NCI-H2081 (cell line): Measurements from ENCODE around the gene TLE2.
"Not testable (repeated sequence)": the region's sequence is repeated elsewhere in the genome, so short reads cannot be mapped to it uniquely, and the experiment has no call there.

Experiments used
- DNase-seq, 2 experiments: peaks; one replicate each; lab custom pipeline; 2025; lab: John Stamatoyannopoulos, UW

Gene TLE2

DNA sequence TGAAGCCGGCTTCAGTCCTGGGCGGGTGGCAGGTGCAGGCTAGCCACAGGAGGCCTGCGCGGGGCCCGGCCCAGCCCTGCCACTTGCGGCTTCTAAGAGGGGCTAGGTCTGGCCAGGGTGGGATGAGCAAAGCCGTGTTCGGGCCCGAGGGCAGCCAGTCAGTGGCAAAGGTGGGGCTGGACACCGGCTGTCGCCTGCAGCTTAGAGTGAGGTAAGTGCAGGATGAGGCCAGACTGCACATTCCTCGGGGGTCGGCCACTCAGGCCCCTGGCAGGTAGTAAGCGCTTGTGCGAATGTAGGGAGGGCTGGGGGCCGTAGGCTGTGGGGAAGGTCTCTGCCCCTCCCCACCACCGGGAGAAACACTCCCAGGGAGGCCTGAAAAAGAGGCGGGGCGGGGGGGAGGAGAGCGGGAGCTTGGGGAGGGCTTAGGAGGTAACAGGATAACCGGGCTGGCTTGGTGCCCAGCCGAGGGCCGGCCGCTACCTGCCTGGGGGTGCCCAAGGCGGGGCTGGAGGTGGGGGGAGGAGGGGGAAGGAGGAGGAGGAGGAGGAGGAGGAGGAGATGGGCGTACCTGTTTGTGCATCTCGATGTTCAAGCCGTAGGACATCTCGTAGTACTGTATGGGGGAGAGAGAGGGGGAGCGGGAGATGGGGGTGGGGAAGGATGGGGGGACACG is 26.8 kb upstream of the TLE2 start:
- DNase-seq, result peak; percentile 94 to 95

DNA sequence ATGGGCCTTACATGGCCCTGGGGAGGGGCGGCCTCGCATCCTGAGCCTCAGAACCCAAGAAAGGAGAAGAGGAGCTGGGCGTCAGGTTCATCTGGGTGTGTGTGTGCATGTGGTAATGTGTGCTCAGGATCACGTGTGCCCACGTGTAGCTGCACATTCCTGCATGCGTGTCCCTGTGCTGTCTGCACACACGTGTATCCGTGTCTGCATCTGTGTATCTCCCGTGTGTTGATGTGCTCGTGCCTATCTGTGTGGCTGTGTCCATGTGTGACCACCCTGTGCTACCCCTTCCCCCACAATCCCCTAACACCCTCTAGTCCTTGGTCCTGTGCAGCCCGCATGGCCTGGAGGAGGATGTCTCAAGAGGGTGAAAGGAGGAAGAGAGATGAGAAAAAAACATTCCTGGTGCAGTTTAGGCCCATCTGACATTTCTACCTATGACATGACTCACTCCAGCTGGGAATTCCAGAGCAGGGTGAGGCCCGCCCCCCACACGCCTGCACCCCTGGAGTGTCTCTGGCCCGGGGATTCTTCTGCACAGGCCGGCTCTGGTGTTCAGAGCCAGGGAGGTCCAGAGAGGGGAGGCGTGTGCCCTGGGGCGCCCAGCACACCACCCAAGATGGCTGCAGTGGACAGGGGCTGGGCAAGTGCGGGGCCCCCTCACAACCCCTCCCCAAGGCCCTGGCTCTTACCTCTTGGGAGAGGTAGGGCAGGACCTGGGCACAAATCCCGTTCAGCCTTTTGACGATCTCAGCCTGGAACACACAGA is 26.1 kb upstream of the TLE2 start:
- no peak for DNase-seq

GRCh38 chr19:3054265-3054971 is 25.3 kb upstream of the TLE2 start:
- DNase-seq, result no peak

DNA sequence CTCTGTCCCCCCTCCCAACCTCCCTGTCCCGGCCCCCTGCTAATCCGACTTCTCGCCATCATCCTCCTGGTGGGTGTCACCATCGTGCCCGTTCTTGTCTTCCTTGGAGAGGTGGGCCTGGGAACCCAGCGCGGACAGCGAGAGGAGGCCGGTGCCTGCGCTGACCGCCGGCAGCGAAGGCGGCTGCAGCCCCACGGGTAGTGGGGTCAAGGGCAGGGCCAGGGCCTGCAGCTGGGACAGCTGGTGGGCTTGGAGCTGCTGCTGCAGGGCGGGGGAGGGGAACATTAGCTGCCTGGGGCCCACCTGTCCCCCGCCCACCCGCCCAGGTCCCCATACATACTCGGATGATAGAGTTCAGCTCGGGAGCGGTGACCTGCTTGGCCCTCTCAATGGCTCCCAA is 24.7 kb upstream of the TLE2 start:
- DNase-seq, result no peak

DNA sequence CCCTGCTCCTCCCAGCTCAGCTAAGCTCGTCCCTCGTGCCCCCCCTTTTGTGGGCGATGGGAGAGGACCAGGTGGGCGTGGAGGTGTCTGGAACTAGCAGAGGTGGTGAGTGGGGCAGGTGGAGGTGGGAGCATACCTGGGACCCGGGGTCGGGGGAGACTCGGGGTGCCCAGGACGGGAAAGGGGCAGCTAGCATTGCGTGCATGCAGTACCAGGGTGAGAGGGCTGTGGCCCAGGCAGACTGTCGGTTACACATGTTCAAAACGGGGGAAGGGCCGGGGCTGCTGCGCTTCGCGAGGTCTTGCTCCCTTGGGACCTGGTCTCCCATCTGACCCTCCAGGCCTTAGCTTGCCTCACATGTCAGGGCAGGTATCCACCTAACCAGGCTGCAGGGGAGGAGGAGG is 24.1 kb upstream of the TLE2 start:
- no peak for DNase-seq

- not testable (repeated sequence) for DNase-seq
Measured at GRCh38 chr19:3050016-3050415, 20.9 kb upstream of the TLE2 start.

DNA sequence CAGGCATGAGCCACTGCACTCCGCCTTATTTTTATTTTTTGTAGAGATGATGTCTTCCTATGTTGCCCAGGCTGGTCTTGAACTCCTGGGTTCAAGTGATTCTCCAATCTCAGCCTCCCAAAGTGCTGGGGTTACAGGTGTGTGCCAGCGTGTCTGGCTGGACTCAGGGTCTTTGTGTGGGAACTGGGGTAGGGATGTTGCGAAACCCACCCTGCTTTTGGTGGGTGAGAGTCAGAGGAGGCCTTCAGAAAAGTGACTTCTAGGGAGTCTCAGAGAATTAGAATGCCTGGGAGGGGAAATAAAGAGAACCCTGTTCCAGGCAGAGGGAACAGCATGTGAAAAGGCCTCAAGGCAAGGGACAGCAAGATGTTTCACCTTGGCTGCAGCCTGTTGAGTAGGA is 20.0 kb upstream of the TLE2 start:
- no peak for DNase-seq

- no peak for DNase-seq
Measured at GRCh38 chr19:3048190-3048533, 19.1 kb upstream of the TLE2 start.

DNA sequence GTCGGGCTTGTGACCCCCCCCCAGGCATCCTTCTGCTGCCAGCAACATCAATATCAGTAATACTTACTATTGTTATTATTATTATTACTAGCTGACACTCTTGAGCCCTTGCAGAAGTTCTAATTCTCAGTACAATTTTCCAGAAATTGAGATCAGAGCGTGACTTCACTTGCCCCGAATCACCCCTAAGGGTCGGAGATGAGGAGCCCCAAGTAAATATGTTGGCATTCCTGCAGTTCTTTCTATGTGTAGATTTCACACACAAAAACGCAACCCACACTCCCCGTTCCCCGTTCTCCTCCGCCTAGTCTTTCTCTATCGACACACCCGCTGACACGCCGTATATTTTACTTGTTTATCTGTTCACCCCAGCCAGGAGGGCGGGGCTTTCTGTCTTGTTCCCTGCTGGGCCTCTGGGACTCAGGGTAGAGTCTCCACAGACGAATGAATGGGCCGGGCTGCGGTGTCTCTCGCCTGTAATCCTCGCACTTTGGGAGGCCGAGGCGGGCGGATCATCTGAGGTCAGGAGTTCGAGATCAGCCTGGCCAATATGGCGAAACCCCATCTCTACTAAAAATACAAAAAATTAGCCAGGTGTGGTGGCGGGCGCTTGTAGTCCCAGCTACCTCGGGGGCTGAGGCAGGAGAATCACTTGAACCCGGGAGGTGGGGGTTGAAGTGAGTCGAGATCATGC is 18.6 kb upstream of the TLE2 start:
- DNase-seq, result peak; percentile 88 to 90

DNA sequence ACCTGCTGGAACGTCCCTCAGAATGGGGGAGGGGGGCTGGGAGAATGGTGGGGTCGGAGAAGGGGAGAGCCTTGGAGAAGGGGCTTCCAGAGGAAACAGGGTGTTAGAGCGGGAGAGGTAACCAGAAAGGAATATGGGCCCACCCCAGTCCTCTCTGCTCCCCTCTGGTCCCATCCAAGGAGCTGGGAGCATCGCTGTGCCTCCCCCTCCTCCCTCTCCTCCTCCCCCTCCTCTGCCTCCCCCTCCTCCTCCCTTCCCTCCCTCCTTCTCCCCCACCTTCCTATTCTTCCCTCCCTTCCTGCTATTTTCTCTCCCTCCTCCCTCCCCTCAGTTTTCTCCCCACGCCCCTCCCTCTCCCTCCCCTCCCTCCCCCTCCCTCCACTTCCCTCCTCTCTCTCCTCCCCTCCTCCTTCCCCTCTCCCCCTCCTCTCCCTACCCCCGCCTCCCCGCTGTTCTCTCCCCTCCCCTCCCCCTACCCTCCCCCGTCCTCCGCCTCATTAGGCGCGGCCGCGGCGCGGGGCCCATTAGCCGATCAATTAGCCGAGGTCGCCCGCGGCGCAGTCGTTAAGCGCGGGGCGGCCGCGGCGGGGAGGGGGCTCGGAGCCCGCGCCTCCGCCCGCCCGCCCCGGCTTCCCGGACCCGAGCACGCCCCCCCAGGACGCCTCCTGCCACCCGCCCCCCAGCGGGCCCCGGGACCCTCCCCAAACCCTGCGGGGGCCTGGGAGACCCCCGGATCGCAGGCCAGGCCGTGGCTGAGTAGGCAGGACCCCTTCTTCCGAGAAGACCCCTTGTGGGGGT is 17.8 kb upstream of the TLE2 start:
- peak; percentile 71 to 80 for DNase-seq

DNA sequence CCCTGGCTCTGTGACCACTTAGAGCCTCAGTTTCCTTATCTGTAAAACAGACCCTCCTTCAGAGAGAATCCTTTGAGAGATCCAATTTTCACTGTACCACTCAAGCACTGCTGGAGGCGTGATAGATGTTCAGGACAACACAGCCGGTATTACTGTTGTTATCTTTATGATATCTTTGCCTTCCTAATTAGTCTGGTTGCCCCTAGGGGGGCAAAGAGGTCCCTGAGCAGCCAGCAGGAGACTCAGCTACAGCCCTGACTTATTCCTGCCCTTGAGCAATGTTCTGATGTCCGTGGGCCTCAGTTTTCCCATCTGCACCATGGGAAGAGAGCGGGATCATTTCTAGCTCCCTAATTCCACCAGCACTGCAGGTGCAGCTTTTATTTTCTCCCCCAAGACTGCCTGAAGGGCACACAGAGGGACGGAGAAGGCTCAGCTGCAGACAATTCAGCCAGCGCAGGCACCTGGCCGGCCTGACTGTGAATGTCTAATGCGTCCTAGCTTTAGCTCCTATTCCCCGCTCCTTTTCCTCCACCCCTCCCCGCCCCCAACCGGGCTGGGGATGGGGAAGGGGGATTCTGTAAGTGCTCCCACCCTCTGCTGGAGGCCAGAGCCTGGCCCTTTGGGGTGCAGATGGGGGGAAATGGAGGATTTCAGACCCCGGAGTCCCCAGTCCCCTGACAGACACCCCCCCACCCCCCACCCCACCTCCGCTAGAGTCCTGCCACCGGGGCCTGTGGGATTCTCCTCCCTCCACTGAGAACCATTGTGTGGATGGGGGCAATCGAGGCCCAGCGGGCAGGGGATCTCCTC is 17.0 kb upstream of the TLE2 start:
- peak in 1 of 2 experiments; percentile 23 for DNase-seq

DNA sequence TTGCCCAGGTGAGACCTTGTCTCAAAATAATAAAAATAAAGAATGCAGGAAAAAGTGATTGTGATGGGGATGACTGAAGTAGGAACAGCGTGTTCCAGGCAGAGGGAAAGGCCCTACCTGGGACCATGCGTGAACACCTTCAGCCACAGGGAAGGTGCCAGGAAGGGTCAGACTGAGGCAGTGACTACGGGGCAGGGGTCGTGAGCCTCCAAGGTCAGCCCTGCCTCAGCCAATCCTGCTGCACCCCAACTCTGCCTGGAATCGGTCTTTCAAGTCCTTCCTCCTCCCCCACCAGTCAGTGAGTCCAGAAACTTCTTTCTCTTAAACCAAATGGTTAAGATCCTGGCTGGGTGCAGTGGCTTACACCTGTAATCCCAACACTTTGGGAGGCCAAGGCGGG is 16.1 kb upstream of the TLE2 start:
- no peak for DNase-seq

DNA sequence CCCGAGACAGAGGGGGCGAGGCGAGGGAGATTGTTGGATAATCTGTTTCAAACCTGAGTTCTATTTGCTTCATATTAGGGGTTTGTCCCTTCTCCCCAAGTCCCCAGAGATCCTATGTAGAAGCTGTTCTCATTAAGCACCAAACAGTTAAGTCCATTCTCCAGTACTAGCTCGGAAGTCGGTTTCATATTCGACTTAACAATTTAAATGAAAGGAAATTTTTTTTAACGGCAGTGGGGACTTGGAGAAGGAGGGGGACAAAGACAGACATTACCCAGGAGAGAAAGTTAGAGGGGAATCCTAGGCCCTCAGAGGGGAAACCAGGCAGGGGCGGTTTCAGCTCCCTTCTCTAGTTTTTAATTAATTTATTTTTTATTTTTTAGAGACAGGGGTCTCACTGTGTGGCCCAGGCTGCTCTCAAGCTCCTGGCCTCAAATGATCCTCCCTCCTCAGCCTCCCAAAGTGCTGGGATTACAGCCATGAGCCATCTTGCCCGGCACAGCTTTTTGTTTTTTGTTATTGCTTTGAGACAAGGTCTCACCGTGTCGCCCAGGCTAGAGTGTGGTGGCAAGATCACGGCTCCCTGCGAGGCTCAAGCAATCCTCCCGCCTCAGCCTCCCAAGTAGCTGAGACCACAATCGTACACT is 13.7 kb upstream of the TLE2 start:
- no peak for DNase-seq

DNA sequence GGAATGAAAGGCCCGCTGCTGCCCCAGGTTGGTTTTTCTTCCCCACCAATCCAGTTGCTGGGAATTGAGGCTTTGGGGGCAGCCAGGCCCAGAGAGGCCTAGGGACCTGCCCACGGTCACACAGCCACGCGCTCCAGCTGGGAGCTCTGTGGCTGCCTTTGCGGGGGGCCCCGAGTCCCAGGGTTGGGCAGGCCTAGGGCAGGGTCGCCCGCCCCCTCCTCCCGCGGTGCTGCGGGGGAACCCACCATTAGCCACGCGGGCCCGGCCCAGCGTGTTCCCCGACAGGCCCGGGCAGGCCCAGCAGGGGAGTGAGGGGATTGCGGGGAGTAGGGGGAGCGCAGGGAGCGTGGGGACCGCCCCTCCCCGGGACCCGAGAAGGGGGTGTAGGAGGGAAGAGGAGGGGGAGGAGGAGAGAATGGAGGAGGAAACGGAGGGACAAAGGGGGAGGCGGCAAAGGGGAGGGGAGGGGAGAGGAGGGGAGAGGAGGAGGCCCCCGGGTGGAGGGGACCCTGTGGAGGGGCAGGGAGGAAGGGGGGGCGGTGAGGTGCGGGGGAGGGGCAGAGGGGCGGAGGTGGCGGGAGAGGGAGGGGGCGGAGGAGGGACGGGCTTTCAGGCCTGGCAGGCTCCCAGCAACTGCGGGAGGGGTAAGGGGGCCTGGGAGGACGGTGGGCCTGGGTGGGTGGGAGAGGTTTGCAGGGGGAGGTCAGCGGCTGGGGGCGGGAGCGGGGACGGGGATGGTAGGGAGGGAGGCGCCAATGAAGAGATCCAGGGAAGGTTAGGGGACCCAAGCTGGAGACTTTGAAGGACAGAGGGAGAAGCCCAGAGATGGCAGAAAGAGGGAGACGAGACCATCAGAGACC is 12.9 kb upstream of the TLE2 start:
- no peak for DNase-seq

- DNase-seq, result no peak
Measured at GRCh38 chr19:3041327-3041726, 12.2 kb upstream of the TLE2 start.

DNA sequence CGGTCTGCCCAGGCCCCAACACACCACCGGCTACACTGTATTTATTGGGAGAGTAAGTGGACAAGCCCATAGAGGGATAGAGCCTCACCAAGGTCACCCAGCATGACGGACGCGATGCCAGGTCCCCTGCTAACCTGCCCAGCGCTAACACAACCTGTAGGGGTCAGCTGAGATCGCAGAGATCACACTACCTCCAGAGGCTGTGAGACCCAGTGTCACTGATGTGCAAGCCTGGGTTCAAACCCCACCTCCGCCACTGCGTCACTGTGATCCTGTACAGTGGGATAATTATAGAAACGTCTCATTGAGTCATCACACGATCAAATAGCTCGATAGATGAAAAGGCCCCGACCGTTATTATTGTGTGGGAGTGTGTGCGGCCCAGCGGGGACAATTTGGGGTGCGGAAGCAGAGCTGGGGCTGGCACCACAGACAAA is 10.6 kb upstream of the TLE2 start:
- DNase-seq, result no peak

GRCh38 chr19:3039125-3039524 is 10.0 kb upstream of the TLE2 start:
- DNase-seq, result no peak

- DNase-seq, result no peak
Measured at GRCh38 chr19:3038214-3038613, 9.1 kb upstream of the TLE2 start.

- not testable (repeated sequence) for DNase-seq
Measured at GRCh38 chr19:3036977-3037544, 8.0 kb upstream of the TLE2 start.
